KMS-11 (cell line): ENCODE measurements around the gene LNX2.

Experiments
- H2AFZ ChIP-seq: fragments of 200-600 bp; sonication (generic); 2 replicates; pipeline ENCODE4 v1.6.1; 2016; ENCODE audit warnings: antibody characterized with exemption, mixed run types, low read depth
- H3K27ac ChIP-seq: fragments of 200-600 bp; sonication (generic); 2 replicates; pipeline ENCODE4 v1.6.1; 2016; ENCODE audit warnings: mild to moderate bottlenecking, mixed run types
- H3K27me3 ChIP-seq: fragments of 200-600 bp; sonication (generic); 2 replicates; pipeline ENCODE4 v1.6.1; 2017; ENCODE audit warnings: mild to moderate bottlenecking, low read depth, mixed run types, moderate library complexity; ENCODE audit not compliant: insufficient read depth
- H3K36me3 ChIP-seq: fragments of 200-600 bp; sonication (generic); 2 replicates; pipeline ENCODE4 v1.6.1; 2017; ENCODE audit warnings: mild to moderate bottlenecking, mixed run types; ENCODE audit not compliant: insufficient read depth
- H3K4me1 ChIP-seq: fragments of 200-600 bp; sonication (generic); 2 replicates; pipeline ENCODE4 v1.6.1; 2016; ENCODE audit warnings: mild to moderate bottlenecking, low read depth, mixed run types; ENCODE audit not compliant: poor library complexity, severe bottlenecking
- H3K4me2 ChIP-seq: fragments of 200-600 bp; sonication (generic); 2 replicates; pipeline ENCODE4 v1.7.0; 2016; ENCODE audit warnings: mild to moderate bottlenecking, mixed run types
- H3K4me3 ChIP-seq: fragments of 200-600 bp; sonication (generic); IDR thresholded peaks from 2 replicates; pipeline ENCODE4 v1.6.1; 2017; ENCODE audit warnings: low read depth, low read length, mixed read lengths; ENCODE audit not compliant: insufficient read depth
- H3K79me2 ChIP-seq: fragments of 200-600 bp; sonication (generic); 2 replicates; pipeline ENCODE4 v1.6.1; 2016; ENCODE audit warnings: low read depth, mixed run types; ENCODE audit not compliant: insufficient read depth
- H3K9ac ChIP-seq: fragments of 200-600 bp; sonication (generic); 2 replicates; pipeline ENCODE4 v1.6.1; 2016; ENCODE audit warnings: mild to moderate bottlenecking, mixed run types
- H4K20me1 ChIP-seq: fragments of 200-600 bp; sonication (generic); 2 replicates; pipeline ENCODE4 v1.6.1; 2016; ENCODE audit warnings: mild to moderate bottlenecking, mixed run types; ENCODE audit not compliant: insufficient read depth
- CTCF ChIP-seq: fragments of 200-600 bp; sonication (generic); conservative IDR thresholded peaks from 2 replicates; pipeline ENCODE4 v1.6.1; 2017; ENCODE audit warnings: low read depth, mild to moderate bottlenecking, antibody characterized with exemption, low read length, moderate library complexity, mixed read lengths

The LNX2 gene

GRCh38 chr13:27665333-27665732, 45.0 kb upstream of the LNX2 start:
- TF ChIP-seq CTCF, result no peak
- Histone ChIP-seq H3K4me2 (no peak overlapping the region), H3K27ac (no peak overlapping the region), H2AFZ (no peak overlapping the region), H3K4me1 (no peaks in the 10 kb centered on the region), H3K36me3 (no peaks in the 10 kb centered on the region), H3K4me3 (no peak overlapping the region), H3K27me3 (no peaks in the 10 kb centered on the region), H4K20me1 (no peaks in the 10 kb centered on the region), H3K9ac (no peak overlapping the region), H3K79me2 (no peaks in the 10 kb centered on the region)

GRCh38 chr13:27663947-27664346, 43.6 kb upstream of the LNX2 start:
- no peak for TF ChIP-seq CTCF
- H3K4me2 ChIP-seq, result no peak overlapping the region
- no peaks in the 10 kb centered on the region for H3K36me3 ChIP-seq
- no peaks in the 10 kb centered on the region for H3K4me1 ChIP-seq
- no peaks in the 10 kb centered on the region for H3K79me2 ChIP-seq
- no peaks in the 10 kb centered on the region for H3K27me3 ChIP-seq
- H4K20me1 ChIP-seq, result no peaks in the 10 kb centered on the region
- H3K4me3 ChIP-seq, result no peak overlapping the region
- no peak overlapping the region for H3K27ac ChIP-seq
- no peak overlapping the region for H3K9ac ChIP-seq
- H2AFZ ChIP-seq, result no peak overlapping the region

GRCh38 chr13:27662738-27663470, 42.6 kb upstream of the LNX2 start:
- no peaks in the 10 kb centered on the region for H4K20me1 ChIP-seq
- H3K9ac ChIP-seq, result no peak overlapping the region
- no peaks in the 10 kb centered on the region for H3K27me3 ChIP-seq
- TF ChIP-seq CTCF, result no peak
- no peak overlapping the region for H3K27ac ChIP-seq
- H3K4me1 ChIP-seq, result no peaks in the 10 kb centered on the region
- H3K4me3 ChIP-seq, result no peak overlapping the region
- H2AFZ ChIP-seq, result no peak overlapping the region
- no peak overlapping the region for H3K4me2 ChIP-seq
- H3K36me3 ChIP-seq, result no peaks in the 10 kb centered on the region
- no peaks in the 10 kb centered on the region for H3K79me2 ChIP-seq

DNA sequence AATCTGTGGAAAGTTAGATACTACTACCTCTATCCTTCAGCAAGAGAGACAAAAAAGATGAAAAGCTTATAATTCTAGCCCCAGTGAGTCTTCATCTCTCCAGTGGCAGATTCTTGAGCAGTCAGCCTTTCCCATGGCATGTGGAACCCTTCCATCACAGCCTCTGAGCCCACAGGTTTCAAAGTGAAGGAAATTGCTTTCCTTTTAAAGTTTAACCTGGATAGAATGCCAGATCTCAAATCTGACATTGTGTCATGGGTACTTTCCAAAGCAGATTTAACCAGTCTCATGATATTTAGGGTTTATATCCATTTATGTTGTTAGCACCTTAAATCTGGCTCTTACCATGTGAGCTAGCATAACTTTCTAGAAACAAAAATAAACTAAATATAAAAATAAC, 40.7 kb upstream of the LNX2 start:
- no peak overlapping the region for H3K4me2 ChIP-seq
- H2AFZ ChIP-seq, result no peak overlapping the region
- H3K4me3 ChIP-seq, result no peak overlapping the region
- H3K79me2 ChIP-seq, result no peaks in the 10 kb centered on the region
- H3K27me3 ChIP-seq, result no peaks in the 10 kb centered on the region
- H3K36me3 ChIP-seq, result no peaks in the 10 kb centered on the region
- H4K20me1 ChIP-seq, result no peaks in the 10 kb centered on the region
- no peak overlapping the region for H3K9ac ChIP-seq
- no peaks in the 10 kb centered on the region for H3K4me1 ChIP-seq
- no peak for TF ChIP-seq CTCF
- no peak overlapping the region for H3K27ac ChIP-seq
